GM12875 (cell line): ENCODE results near the gene THOP1.

ENCODE experiments used
- H3K4me3 ChIP-seq: one replicate; pipeline ENCODE4 v1.5.1; 2011; ENCODE audit warnings: low read depth, low read length, control low read depth
- TF ChIP-seq, protein P1 (sequence below): IDR thresholded peaks from 2 replicates; pipeline ENCODE4 v1.5.1; 2011; ENCODE audit warnings: low read depth, mild to moderate bottlenecking, control low read depth, inconsistent platforms, low read length, moderate library complexity, borderline replicate concordance; ENCODE audit not compliant: insufficient read depth

THOP1 gene

DNA sequence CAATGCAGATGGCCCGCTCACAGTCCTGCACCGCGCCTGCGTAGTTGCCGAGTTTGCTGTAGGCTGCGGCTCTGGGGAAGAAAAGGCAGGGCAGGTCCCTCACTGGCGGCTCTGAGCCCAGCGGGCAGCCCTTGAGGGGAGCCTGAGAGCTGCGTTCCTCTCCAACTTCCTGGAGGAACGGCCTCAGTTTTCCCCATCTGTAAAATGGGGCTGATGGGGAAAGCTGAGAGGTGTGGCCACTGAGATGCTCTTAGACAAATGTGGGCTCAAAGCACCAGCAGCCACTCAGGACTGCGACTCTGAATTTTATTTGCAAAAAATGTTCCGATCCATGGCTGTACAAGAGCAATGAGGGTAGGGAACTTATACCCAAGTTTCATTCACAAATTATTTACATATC is 21.6 kb upstream of the THOP1 start:
- TF ChIP-seq, protein P1, sequence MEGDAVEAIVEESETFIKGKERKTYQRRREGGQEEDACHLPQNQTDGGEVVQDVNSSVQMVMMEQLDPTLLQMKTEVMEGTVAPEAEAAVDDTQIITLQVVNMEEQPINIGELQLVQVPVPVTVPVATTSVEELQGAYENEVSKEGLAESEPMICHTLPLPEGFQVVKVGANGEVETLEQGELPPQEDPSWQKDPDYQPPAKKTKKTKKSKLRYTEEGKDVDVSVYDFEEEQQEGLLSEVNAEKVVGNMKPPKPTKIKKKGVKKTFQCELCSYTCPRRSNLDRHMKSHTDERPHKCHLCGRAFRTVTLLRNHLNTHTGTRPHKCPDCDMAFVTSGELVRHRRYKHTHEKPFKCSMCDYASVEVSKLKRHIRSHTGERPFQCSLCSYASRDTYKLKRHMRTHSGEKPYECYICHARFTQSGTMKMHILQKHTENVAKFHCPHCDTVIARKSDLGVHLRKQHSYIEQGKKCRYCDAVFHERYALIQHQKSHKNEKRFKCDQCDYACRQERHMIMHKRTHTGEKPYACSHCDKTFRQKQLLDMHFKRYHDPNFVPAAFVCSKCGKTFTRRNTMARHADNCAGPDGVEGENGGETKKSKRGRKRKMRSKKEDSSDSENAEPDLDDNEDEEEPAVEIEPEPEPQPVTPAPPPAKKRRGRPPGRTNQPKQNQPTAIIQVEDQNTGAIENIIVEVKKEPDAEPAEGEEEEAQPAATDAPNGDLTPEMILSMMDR: no peak
- no peak overlapping the region for H3K4me3 ChIP-seq

DNA sequence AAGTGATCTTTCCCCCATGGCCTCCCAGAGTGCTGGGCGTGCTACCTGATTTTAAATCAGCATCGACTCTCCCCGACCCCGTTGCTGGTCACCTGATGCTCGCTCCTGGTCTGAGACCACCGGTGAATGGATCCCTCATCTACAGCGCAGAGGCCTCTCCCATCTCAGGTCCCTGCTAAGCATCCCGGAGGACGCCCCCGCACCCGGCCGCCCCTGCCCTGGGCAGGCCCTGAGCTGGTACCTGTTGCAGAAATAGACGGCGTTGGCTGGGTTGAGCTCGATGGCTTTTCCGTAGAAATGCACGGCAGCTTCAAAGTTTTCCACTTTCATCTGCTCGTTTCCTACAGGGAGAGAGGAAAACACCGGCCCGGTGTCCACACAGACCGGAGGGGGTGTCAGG is 20.4 kb upstream of the THOP1 start:
- no peak overlapping the region for H3K4me3 ChIP-seq
- TF ChIP-seq, protein P1: no peak

DNA sequence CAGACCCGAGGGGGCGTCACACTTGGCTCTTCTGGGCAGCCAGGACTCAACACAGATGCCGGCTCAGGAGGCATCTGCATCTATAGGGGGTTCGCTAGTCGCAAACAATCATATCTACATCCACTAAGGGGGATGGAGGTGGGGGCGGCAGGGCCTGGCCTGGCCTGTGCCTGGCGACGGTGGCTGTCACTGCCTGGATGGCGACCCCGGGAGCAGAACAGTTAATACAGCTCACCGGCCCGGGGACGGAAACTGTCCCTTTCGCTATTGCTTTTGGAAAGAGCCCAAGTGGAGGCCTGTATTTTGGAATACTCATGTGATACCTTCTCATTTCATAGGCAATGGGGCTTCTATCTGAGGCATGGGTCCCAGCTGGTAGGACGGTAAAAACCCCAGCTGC is 19.9 kb upstream of the THOP1 start:
- TF ChIP-seq, protein P1: no peak
- no peak overlapping the region for H3K4me3 ChIP-seq

DNA sequence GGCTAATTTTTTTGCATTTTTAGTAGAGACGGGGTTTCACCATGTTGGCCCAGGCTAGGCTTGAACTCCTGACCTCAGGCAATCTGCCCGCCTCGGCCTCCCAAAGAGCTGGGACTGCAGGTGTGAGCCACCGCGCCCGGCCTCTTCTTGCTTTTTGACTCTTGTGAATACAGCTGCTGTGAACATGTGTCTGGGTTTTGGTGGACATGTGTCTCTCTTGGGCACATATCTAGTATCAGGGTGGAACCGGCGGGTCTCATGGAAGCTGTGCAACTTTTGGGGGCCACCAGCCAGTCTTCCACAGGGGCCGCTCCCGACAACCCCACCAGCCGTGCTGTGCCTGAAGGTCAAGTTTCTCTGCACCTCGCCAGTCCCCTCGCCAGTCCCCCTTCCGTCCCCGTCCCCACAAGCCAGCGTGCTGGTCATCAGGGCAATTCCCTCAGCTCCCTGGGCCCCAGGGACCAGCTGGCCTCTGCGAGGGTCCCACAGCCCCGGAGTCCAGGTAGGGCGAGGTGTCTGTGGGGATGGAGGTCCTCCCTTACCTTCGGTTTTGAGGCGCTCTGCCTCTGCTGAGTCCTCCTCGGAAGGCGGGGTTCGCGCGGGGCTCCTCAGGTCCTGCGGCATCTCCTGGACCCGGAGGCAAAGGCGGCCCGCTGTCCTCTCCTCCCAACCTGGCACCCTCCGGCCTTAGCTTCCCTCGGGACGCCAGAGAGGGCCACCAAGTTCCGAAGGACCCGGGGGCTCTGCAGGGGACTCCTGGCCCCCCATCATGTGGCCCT is 18.5 kb upstream of the THOP1 start:
- TF ChIP-seq, protein P1: no peak
- no peak overlapping the region for H3K4me3 ChIP-seq

DNA sequence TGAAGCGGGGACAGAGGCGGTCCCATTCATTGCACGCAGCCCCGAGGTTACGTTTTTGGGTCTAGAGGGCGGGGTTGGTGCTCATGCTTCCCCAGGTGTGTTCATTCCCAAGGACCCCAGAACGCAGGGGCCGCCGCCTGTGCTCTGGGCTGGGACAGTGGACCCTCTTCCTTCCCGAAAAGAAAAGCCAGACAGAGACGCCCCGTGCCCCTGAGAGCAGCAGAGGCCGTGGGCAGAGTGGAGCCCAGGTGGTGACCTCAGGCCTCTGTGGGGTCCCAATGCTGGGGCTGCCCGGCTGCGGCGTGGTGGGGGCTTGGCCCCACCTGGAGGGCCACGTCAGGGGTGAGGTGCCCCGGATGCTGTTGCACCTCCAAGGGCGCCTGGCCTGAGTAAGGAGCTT is 17.6 kb upstream of the THOP1 start:
- TF ChIP-seq, protein P1: no peak
- H3K4me3 ChIP-seq: no peak overlapping the region

DNA sequence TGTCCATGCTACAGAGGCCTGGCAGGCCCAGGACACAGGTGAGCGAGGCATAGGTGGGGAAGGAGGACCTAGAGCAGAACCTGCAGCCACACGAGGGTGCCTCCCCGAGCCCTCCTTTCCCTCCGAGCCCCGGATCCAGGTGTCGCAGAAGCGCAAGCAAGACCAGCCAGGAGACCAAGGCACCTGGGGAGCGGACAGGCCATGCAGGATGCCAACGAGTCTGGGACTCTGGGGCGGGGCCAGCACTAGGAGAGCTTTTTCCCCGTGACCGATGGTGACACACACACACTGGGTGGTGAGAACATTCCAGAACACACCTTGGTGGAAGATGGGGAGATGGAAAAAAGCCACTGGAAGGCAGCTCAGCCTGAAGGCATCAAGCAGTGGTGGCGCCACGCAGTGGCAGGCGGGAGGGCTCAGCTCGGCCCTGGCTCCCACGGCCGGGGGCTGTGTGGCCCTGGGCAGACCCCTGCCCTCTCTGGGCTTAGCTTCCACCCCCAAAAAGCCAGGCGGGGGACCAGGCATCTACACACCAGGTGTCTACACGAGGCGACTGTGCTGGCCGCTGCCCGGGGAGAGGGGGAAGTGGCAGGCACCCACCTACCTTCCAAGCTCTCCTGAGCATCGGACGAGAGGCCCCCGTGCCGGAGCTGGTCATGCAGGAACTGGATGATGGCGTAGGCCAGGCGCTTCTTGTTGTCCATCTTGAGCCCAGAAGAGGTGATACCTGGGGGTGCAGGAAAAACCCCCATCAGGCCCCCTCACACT is 16.8 kb upstream of the THOP1 start:
- H3K4me3 ChIP-seq: no peak overlapping the region
- TF ChIP-seq, protein P1: no peak

DNA sequence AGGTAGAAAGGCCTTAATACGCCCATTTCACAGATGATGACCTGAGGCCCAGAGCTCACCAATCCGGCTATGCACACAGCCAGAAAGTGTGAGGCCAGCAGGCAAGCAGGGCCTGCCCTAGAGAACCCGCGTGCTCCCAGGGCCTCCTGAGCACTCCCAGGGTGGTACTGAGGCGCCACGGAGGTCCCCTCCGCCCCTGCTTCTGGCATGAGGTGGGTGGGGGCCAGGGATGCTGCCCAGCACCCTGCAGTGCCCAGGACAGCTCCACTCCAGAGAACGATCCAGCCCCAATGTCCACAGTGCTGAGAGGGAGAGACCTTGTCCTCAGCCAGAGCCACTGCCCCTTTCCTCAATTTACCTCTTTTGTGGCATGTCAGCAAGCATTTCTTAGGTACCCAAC is 16.1 kb upstream of the THOP1 start:
- TF ChIP-seq, protein P1: no peak
- H3K4me3 ChIP-seq: no peak overlapping the region
